Kidney capillary endothelial cell (primary cell): ENCODE results near the gene TRANK1.
A peak's percentile ranks its signal among the peaks of the same experiment; 100 is the strongest.

Experiments
- DNase-seq: peaks from one replicate; pipeline ENCODE4 v3.0.0-alpha.2; 2018; ENCODE audit warnings: low spot score

The TRANK1 gene

DNA sequence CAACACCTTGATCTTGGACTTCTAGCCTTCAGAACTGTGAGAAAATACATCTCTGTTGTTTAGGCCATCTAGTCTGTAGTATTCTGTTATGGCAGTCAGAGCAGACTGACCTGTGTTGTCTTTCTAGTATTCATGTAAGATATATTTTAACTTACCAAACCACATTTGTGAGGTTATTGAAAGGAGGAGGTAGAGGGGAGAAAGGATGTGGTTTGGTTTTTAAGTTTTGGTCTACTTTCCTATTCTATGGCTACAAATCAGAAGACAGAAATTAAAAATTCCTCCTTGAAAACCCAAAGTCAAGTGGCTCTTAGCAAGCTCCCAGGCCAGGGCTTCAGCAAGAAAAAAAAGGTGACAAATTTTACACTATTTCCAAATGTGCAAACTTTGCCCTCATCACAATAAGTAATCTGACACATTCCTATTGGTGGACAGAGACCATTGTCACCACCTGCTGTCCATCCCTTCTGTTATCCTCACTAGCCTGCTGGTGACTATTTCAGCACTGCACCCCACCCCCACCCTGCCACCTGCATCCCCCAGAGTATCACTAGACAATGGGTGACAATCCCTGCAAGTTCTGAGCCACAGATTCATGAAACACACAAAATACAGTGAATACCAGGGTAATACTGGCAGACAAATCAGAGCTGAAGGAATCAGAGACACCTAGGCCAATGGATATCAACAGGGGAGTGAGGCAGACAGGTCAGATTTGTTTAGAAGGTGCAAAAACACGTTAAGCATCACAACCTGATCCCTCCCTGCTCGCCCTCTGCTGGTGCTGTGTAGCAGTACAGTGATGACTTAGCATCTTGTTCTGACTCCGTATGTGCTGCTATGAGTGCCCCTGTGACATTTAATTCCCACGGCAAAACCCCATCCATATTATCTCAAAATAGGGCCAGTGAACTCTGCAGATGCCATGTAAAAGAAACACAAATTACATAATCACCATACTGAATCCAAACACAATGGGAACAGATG is 101.5 kb downstream of the TRANK1 start:
- DNase-seq, result peak; percentile 30

DNA sequence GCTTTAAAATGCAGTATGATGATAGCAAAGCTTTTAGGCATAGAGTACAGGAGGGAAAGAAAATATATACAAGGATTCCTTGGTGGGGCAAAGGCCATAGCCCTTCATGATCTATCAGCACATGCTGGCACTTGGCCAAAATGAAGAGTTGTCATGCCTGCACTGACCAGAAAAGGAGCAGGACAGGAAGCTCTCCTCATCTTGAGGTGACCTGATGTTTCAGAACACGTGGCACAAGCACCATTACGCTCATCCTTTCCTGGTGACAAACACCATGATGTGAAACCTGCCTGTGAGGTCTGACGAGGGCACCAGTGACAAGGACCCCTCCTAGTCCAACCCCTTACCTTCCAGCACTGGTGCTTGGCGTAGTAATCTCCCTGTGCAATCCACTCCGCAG is 102.6 kb downstream of the TRANK1 start:
- no peak for DNase-seq

GRCh38 chr3:36840453-36840921 is 104.4 kb downstream of the TRANK1 start:
- DNase-seq, result no peak

DNA sequence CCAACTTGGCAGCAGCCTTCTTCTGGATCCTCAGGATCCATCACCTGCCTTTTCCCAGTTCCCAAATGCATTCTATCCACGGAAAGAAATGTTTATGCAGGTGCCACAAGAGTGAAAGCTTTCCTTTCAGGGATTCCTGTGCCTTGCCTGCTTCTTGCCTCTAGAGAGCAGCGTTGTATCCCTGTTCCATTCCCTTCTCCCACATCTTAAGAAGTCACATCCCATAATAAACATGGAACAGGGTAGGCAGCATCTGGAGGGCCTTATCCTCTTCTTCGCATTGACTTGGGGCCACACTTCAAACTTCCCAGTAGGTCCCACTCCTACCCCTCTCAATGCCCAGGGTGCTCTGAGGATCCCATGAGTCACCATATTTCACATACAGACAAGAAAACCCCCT is 107.8 kb downstream of the TRANK1 start:
- no peak for DNase-seq

DNA sequence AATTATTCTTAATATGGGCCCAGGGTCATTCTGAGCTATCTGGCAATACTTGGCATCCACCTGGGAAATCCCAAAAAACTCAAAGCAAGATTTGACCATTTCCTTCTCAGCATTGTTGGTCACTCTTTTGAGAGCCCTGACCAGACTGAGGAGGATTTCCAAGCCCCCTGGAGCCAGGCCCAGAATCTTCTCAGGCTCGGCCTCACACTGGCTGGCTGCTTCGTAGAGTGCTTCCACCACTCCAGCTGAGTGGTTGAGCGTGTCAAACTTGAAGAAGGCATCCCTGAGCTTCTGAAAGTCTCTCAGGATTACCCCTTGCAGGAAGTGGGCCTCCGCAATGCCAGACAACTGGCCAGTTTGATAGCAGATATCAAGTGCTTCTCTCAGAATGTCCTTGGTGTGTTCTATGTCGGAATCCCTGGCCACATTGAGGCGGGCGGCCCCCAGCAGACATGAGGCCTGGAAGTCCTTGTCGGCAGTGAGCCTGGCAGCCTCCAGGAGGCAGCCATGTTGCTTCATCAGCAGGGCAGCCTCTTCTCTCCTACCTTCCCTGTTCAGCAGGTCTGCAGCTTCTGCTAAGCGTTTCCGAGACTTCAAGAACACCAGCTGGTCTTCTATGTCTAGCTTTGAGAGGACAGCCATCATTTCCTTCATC is 111.6 kb downstream of the TRANK1 start:
- no peak for DNase-seq

DNA sequence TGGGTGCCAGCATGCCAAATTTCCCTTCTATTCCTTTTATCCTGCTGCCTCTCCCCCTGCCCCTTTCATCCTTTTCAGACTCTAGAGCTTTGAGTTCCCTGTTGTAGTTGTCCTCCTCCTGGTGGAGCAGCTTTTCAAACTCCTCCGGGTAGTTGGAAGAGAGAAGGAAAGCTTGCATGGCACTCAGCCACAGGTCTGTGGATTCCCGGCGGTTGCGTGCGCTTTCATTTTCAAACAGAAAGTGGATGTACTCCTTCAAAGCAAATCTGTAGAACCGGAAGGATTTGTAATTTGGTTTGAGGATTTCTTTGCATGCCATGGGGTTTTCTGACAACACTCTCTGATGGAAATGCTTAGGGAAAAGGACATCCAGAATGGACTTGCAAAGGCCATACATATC is 112.4 kb downstream of the TRANK1 start:
- DNase-seq, result no peak

GRCh38 chr3:36827133-36827532 is 117.7 kb downstream of the TRANK1 start:
- DNase-seq, result no peak

DNA sequence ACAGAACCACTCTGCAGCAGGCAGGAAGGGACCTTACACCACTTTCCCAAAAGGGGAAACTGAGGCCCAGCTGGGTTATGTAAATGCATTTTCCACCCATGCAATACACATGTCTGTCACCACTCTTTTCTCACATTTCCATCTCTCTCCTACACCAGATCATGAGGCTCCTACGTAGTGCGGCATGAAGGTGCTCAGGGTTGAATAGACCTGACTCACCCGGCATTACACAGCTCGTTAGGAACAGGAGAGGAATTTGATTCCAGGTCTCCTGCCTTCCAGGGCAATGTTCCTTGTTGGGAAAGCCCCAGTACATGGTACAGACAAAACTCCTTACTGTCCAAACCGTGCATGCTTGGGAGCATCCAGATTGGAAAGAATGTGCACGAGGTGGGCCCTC is 118.6 kb downstream of the TRANK1 start:
- no peak for DNase-seq

GRCh38 chr3:36824443-36824842 is 120.4 kb downstream of the TRANK1 start:
- no peak for DNase-seq

- no peak for DNase-seq
Observed at GRCh38 chr3:36823806-36824205, 121.0 kb downstream of the TRANK1 start.

DNA sequence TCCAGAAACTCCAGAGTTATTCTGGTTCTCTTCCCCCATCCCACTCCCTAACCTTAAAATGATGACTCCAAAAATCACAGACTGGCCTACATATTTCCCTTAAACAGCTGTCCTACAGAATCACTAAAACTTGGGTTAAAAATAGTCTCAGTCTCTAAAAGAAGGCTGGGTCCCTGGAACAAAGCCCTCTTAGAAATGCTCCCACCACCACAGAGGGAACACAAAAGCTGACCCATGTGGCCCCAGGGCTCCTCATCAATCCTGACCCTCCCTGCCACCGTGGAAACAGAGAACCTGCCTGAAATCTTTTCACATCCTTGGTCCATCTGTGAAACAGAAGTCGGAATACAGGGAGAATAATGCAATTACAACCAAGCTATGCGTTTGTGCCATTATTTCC is 124.8 kb downstream of the TRANK1 start:
- no peak for DNase-seq

- DNase-seq, result no peak
Observed at GRCh38 chr3:36817806-36818533, 126.9 kb downstream of the TRANK1 start.

DNA sequence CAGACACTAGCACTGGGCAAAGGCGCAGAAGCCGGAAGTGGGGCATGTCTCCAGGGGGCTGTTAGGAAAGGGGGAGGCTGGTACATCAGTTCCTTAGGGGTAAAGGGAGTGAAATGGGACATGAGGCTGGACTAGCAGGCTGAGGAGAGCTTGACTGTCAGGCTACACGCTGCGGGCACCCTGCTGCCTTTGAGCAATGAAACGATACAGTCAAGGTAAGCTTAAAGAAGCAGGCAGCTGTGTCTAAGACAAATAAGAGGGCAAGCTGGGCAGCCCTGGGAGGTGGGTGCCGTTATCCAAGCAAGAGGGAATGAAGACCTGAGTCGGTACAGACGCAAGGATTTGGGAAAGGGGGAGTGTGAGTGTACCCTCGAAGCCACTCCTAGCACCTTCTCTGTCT is 129.5 kb downstream of the TRANK1 start:
- no peak for DNase-seq

- no peak for DNase-seq
Observed at GRCh38 chr3:36814776-36815175, 130.1 kb downstream of the TRANK1 start.

DNA sequence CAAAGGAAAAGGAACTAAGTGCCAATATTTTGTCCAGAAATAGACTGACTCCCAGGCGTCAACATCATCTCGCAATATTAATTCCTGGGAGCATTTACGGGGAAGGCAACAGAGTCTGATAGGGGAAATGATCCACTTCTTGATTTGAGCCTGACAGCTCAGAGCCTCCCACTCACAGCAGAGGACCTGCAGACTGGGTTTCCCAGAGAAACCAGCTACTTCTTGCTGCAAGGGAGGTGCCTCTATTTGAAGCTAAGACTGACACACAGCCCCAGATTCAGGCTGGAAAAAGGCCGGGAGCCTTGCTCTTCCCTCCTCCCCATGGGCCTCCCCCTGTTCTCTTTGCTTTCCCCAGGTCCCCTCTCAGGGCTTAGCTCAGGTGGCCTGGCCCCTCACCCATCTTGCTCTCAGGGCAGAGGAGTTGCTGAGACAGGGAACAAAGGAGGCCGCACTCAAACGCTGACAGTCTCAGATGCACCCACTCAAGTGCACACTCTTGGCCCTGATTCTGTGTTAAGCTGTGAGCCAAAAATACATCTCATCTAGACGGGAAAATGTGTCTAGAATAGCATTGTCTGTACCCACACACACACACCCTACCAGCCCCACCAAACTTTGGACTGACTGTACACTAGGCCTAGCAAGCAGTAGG is 130.7 kb downstream of the TRANK1 start:
- DNase-seq, result no peak

DNA sequence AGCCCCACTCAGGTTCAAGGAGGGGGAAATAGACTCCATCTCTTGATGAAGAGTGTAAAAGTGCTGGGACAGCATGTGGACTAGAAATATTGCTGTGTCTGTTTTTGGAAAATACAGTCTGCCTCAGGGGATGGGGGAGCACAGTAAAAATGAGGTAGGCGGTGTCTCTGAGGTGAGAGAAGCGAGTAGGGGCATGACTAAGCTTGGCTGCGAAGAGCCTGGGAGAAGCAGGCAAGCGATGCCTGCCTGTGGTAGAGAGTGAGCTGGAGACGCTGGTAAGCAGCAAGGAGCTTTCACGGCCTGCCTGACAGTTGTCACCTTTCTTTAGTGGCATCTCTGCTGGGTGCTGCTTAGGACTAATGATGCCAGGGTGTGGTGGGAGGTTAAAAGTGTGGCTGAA is 131.5 kb downstream of the TRANK1 start:
- DNase-seq, result no peak

GRCh38 chr3:36812240-36812639 is 132.6 kb downstream of the TRANK1 start:
- DNase-seq, result no peak

- no peak for DNase-seq
Observed at GRCh38 chr3:36811768-36812167, 133.1 kb downstream of the TRANK1 start.

GRCh38 chr3:36804295-36805055 is 140.4 kb downstream of the TRANK1 start:
- DNase-seq, result no peak

- no peak for DNase-seq
Observed at GRCh38 chr3:36803091-36803791, 141.6 kb downstream of the TRANK1 start.
